GM10248 (cell line): Measurements from ENCODE around the gene USP49.

ENCODE experiments used
- CTCF ChIA-PET: fragments of 300-600 bp; sonication (Branson Sonifier 250); formaldehyde crosslinking; extraction: SDS; loops from one replicate; lab custom pipeline; 2021; ENCODE audit warnings: antibody characterized with exemption; lab: Yijun Ruan, JAX
- POLR2A ChIA-PET: fragments of 350-650 bp; sonication (Branson Sonifier 250); formaldehyde crosslinking; extraction: SDS; loops from one replicate; lab custom pipeline; 2020; ENCODE audit warnings: antibody characterized with exemption; lab: Yijun Ruan, JAX
- DNase-seq: peaks from one replicate; pipeline ENCODE4 v3.0.0; 2012; ENCODE audit errors: extremely low spot score
- TF ChIP-seq, protein P1 (sequence below): IDR thresholded peaks from 2 replicates; pipeline ENCODE4 v1.5.1; 2012; ENCODE audit warnings: mild to moderate bottlenecking, low read depth; ENCODE audit errors: extremely low read depth, missing control alignments, control extremely low read depth

USP49 gene

DNA sequence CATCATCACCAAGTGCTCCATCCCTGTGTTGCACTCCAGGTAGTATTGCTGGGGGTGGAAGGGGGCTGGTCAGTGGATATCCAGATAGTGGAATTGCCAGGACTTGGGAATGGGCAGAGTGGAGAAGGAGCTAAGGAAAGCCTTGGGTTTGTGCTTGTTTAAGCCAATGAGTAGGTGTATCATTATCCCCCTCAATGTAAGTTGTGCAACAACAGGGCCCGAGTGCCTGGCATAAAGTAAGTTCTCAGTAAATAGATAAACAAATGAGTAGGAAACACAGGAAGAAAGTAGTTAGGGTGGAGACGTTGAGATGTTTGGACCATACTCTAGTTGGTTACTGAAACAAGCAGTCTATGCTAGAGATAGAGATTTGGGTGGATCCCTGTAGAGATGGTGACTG, 36.6 kb upstream of the USP49 start:
- CTCF ChIA-PET: interaction anchor here (2.4 to 8.3 kb wide), 3 partner anchors 7 to 113 kb away, joined by 12 to 116 read pairs (median 47); partner anchors contain the start of genes BYSL and MED20
- no peak for DNase-seq
- POLR2A ChIA-PET: no interaction called here
- TF ChIP-seq, protein P1, sequence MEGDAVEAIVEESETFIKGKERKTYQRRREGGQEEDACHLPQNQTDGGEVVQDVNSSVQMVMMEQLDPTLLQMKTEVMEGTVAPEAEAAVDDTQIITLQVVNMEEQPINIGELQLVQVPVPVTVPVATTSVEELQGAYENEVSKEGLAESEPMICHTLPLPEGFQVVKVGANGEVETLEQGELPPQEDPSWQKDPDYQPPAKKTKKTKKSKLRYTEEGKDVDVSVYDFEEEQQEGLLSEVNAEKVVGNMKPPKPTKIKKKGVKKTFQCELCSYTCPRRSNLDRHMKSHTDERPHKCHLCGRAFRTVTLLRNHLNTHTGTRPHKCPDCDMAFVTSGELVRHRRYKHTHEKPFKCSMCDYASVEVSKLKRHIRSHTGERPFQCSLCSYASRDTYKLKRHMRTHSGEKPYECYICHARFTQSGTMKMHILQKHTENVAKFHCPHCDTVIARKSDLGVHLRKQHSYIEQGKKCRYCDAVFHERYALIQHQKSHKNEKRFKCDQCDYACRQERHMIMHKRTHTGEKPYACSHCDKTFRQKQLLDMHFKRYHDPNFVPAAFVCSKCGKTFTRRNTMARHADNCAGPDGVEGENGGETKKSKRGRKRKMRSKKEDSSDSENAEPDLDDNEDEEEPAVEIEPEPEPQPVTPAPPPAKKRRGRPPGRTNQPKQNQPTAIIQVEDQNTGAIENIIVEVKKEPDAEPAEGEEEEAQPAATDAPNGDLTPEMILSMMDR: no peak

DNA sequence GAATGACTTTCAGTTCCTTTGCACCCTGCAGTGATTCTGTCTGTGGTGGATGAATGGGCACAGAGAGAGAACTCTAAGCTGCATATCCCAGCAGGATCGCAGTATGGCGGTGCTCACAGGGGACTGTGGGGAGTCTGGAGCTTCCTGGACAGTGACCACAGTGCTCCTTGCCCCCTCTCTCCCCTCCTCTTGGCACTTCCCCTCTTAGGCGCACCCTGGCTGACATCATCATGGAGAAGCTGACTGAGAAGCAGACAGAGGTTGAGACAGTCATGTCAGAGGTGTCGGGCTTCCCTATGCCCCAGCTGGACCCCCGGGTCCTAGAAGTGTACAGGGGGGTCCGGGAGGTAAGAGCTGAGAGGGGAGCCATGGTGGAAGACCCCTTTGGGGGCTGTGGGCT, 34.7 kb upstream of the USP49 start:
- TF ChIP-seq, protein P1: no peak
- no peak for DNase-seq
- ChIA-PET CTCF (interaction anchor here (1.3 to 8.3 kb wide), 4 partner anchors 7 to 129 kb away, joined by 3 to 116 read pairs (median 26); partner anchors contain the start of genes BYSL and MED20), POLR2A (no interaction called here)

DNA sequence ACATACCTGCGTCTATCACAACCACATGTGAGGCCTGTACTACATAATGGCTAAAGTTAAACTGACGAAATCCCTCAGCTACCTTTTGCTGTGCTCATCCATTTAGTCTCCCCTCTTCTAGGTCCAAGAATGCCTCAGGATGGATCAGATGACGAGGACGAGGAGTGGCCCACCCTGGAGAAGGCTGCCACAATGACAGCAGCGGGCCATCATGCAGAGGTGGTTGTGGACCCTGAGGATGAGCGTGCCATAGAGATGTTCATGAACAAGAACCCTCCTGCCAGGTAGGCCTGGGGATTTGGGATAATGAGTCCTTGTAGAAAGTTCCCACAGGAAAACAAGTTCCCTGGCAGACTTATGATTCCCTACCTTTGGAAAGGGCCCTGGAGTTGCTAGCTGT, 32.1 kb upstream of the USP49 start:
- no peak for DNase-seq
- TF ChIP-seq, protein P1: no peak
- ChIA-PET CTCF (interaction anchor here (1.0 to 6.1 kb wide), 5 partner anchors 11 to 116 kb away, joined by 3 to 47 read pairs (median 5); no protein-coding TSS in a partner anchor), POLR2A (no interaction called here)

DNA sequence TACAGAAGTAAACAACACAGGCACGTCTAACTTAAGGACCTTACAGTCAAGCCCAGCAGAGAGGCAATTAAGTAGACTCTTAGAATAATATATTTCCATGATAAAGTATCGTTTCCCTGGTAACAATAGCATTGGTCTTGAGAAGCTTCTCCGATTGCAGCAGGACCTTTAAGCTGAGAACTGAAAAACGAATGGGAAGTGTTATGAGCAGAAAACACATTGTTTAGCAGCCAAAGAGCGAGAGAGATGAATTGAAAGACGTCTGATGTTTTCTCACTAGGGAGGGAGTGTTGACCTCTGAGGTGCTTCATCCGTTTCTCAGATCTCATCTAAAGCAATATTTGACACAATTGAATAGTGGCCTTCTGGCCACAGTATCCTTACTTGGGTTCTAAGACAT, 27.0 kb upstream of the USP49 start:
- no peak for DNase-seq
- ChIA-PET CTCF (interaction anchor here (0.6 to 5.8 kb wide), 14 partner anchors 11 to 292 kb away, joined by 3 to 116 read pairs (median 16); partner anchors contain the start of genes TOMM6 and USP49), POLR2A (interaction anchor here (1.3 kb wide), 1 partner anchor 27 kb away, joined by 4 read pairs; no protein-coding TSS in a partner anchor)
- TF ChIP-seq, protein P1: no peak

DNA sequence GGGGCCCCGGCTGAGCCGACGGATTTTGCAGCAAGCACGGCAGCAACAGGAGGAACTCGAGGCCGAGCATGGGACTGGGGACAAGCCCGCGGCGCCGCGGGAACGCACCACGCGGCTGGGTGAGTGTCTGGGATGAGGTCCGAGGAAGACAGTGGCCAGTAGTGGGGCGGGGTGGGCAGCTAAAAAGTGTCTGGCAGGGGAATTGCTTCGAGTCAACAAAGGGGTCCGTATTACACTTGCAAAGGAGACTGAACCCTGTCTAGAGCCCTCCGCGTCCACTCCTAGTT, 26.5 kb upstream of the USP49 start:
- POLR2A ChIA-PET: interaction anchor here (0.6 to 1.3 kb wide), 2 partner anchors 26 to 868 kb away, joined by 4 to 5 read pairs; no protein-coding TSS in a partner anchor
- CTCF ChIA-PET: interaction anchor here (0.9 to 5.8 kb wide), 20 partner anchors 10 to 175 kb away, joined by 3 to 116 read pairs (median 7); partner anchors contain the start of genes CCND3, TOMM6 and USP49
- DNase-seq: no peak
- TF ChIP-seq, protein P1: no peak

DNA sequence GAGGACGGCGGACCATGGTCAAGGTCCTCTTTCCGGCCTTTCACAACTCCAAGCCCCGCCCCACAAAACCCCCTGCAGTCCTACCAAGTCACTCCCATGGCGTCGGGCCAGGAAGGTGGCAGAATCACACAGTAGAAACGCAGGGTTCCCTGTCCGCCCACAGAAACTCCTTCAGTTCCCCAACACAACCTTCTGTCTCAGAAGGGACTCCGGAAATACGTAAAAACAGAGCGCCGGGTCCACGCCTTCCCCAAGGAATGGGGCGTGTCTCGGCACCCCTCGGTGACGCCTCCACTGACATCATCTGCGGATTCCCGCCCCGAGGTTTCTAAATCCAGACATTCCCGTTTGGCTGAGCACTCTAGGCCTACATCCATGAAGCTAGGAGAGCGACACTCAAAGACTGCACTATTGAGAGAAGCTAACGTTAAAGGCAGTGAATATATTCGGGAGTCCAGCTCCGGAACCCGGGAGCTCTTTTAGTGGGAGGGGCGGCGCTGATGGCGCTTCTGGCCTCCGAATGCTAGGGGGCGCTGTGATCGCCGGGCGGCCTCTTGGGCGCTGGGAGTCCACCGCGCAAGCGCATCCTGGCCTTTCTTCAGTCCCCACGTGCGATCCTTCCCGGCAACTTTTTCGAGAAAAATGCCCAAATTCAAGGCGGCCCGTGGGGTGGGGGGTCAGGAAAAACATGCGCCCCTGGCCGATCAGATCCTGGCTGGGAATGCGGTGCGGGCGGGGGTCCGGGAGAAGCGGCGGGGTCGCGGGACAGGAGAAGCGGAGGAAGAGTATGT, 25.9 kb upstream of the USP49 start, which contains the start of the genes BYSL and MED20:
BYSL (plus strand) TSS at position 579 of the 791 bp plus-strand sequence; CDS start at position 643, 64 bp downstream.
MED20 (minus strand) TSS at position 219 of the 791 bp plus-strand sequence; CDS start at position 98, 121 bp downstream.
- DNase-seq: peak; percentile 96
- TF ChIP-seq, protein P1: peak; percentile 92
- ChIA-PET CTCF (interaction anchor here (0.6 to 5.8 kb wide), 37 partner anchors 10 to 306 kb away, joined by 3 to 116 read pairs (median 4); partner anchors contain the start of genes CCND3, TAF8, TOMM6 and USP49), POLR2A (interaction anchor here (0.6 to 1.3 kb wide), 3 partner anchors 15 to 869 kb away, joined by 4 to 5 read pairs (median 5); no protein-coding TSS in a partner anchor)
